ENCODE measurements around the gene ROR2.
"Not testable (repeated sequence)": the region's sequence is repeated elsewhere in the genome, so short reads cannot be mapped to it uniquely, and the experiment has no call there.

ROR2 gene

DNA sequence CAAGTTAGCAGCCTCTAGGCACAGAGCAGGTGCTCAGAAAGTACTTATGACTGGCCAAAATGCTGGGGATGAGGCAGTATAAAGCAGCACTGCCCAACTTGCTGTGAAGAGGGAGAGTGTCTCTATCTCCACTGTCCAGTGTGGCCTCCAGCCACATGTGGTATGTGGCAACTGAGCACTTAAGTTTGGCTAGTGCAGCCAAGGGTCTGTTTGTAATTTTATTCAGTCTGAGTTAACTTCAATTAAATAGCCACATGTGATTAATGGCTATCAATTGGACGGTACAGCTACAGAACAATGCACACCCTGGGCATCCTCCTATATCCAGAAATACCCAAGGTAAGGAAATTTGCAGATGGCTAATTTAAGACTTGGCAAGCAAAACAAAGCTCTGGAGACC is 26.9 kb downstream of the ROR2 start:
- no peak for DNase-seq (ENCODE audit: low read depth)

- DNase-seq (ENCODE audit: low read depth): no peak
Observed at GRCh38 chr9:91921371-91921770, 28.7 kb downstream of the ROR2 start.

GRCh38 chr9:91920630-91921350 is 29.2 kb downstream of the ROR2 start:
- DNase-seq (ENCODE audit: low read depth): no peak

GRCh38 chr9:91919621-91920020 is 30.4 kb downstream of the ROR2 start:
- no peak for DNase-seq (ENCODE audit: low read depth)

- DNase-seq (ENCODE audit: low read depth): no peak
Observed at GRCh38 chr9:91917436-91917835, 32.6 kb downstream of the ROR2 start.

- DNase-seq (ENCODE audit: low read depth): no peak
Observed at GRCh38 chr9:91915524-91916263, 34.3 kb downstream of the ROR2 start.

GRCh38 chr9:91914937-91915336 is 35.1 kb downstream of the ROR2 start:
- no peak for DNase-seq (ENCODE audit: low read depth)

DNA sequence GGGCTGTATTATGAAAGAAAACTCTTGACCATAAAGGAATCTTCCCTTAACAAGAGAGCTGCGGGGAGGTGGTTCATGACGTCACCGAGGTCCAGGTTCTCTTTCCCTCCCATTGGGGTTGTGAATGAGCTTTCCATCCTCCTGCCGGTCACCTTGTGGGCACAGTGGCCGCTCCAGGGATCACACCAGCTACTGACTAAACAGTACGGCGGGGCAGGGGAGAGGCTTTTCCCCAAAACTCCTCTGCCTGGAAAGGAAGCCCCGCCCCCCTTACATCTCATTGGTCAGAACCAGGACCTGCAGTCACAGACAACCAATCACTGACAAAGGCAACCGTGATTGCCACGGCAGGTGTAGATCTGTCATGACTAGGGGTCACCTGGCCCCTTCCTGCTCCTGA is 35.6 kb downstream of the ROR2 start:
- no peak for DNase-seq (ENCODE audit: low read depth)

DNA sequence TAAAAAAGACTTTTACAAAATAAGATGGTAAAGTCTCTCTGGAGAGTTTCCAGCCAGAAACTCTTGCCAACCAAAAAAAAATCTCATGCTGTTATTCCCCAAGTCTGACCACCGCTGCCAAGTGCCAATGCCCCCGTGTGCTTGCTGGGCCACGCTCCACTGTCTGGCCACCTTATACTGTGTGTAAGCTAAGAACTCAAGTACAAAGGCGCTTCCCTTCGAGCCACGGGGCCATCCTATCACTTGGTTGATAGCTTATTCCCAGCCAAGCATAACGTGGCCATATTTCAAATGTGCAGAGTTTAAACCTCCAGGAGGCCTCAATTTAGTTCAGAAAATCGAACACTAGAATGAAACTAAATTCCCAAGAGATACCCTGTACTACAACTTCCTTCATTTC is 36.0 kb downstream of the ROR2 start:
- DNase-seq (ENCODE audit: low read depth): no peak

- DNase-seq (ENCODE audit: low read depth): no peak
Observed at GRCh38 chr9:91913096-91913495, 36.9 kb downstream of the ROR2 start.

DNA sequence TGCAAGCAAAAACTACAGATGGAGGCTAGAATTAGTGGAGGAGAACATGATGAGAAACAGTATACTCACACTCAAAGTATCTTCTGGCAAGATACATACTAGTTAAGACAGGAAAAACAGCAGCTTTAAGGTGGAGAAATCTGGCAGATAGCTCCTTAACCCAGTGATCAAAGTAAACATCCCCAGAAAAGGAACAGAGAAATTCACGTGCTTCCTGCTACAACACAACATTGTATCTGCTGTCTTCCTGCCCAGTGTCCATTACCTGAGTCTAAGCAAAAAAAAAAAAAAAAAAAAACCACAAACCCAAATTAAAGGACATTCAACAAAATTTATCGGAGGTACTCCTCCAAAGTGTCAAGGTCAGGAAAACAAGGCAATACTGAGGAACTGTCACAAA is 38.4 kb downstream of the ROR2 start:
- no peak for DNase-seq (ENCODE audit: low read depth)

GRCh38 chr9:91909256-91909655 is 40.8 kb downstream of the ROR2 start:
- DNase-seq (ENCODE audit: low read depth): not testable (repeated sequence)

- no peak for DNase-seq (ENCODE audit: low read depth)
Observed at GRCh38 chr9:91908746-91909145, 41.3 kb downstream of the ROR2 start.

DNA sequence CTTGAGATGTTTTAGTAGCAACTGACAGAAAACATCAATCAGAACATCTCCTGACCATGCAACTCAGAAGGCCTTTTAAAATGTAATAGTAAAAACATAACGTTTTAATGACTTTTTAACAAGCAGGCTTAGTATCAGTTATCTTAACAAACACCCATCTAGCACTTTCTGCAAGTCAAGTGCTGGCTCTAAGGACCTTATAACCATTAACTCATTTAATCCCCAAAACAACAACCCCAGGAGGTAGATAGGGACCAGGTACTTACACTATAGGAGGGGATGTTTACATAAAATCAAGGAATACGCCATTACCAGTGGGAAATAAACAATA is 41.8 kb downstream of the ROR2 start:
- no peak for DNase-seq (ENCODE audit: low read depth)

DNA sequence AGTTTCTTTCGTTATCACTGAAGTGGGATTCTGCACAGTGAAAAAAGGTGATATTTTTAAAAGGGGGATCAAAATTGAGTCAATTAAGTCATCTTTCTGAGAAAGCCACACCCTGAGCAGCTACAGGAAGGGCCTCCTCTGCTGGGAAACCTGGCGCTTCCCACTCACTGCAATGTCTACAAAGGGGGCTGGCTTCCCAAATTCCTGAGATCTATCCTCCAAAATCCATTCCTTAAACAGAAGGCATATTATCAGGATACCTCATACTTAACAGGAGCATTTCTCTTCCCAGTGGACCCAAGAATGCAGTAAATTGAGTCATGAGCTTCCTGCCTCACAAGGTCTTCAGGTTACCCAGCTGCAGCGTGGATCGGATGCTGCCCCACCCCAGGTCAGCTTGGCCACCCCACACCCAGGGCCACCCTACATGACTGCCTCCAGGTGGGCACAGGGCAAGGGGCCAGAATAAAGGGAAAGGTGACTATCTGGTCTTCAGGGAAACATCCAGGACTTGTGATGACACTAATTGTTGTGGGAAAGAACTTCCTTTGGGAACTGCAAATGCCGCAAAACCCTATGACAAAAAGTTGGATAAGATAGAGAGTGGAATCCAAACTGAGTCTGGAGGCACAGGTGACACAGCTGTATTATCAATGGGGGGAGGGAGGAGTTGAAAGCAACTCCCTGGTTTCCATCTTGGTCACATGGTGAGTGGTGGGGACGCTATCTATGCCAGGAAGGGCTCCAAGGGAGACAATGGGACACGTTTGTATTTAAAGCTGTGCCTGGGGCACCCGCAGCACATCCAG is 42.3 kb downstream of the ROR2 start:
- DNase-seq (ENCODE audit: low read depth): no peak

DNA sequence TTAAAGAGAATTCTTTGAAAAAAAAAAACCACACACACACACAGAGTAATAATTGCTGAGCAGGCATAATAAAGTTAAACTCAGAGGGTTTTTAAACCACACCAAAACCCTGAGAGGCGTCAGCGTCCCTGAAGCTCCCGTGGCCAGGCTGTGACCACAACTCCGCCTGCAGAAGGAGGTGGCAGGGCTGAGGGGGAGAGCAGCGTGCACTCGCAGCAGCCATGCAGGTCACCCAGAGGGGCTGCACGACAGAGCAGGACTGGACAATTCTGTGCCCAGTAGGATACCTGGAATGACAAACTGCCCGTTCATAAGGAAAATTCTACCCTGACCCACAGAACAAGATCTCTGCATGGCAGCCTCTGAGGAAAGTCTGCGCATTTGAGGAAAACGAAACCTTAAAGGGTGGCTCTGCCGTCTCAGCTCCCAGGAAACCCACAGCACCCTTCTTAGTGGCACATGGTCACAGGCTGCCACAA is 44.0 kb downstream of the ROR2 start:
- DNase-seq (ENCODE audit: low read depth): peak; percentile 21

DNA sequence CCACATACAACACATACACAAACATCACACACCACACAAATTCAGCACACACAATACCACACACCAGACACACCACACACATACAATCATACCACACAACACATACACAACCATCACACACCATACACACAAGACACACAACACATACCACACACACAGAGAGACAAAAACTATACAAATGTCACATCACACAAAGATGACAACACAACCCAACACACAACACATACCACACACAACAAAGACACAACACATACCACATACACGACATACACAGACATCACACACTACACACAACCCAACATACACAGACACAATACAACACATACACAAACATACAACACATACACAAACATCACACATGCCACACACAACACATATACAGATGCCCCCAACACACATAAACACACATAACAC is 44.8 kb downstream of the ROR2 start:
- DNase-seq (ENCODE audit: low read depth): no peak

- no peak for DNase-seq (ENCODE audit: low read depth)
Observed at GRCh38 chr9:91904588-91905236, 45.3 kb downstream of the ROR2 start.

DNA sequence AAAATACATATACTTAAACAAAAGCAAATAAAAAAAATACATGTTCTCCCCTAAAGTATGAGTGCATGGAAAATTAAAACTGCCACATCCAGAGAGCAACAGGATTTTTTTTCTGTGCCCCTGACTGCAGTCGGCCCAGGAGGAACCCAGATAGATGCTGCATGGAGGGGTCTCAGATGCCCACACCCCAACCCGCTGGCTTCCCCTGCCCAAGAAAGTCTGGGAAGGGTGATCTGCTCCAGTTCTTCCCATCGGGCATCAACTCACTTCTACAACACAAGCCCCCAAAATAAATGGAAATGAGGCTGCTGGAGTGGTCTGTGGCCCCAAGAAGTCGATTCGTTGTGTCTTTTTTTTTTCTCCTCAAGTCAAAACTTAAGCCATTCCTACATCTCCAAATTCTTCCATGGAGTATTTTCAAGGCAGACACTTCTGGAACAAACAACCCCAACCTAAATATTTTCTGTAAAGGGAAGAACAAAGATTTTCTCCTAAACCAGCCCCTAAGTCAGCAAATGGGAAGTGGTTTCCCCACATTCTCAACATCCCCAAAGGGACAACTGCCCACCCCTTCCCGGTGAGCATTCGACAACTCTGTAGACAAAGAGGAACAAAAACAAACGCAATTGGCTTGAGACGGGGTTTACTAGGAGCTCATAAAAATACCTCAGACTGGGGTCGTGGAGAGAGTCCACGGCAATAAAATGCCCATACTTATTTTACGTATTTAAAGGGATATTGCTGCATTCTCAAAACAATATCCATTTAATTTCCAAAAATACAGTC is 46.7 kb downstream of the ROR2 start:
- DNase-seq (ENCODE audit: low read depth): no peak

- DNase-seq (ENCODE audit: low read depth): no peak
Observed at GRCh38 chr9:91902475-91903125, 47.4 kb downstream of the ROR2 start.

GRCh38 chr9:91900797-91901177 is 49.2 kb downstream of the ROR2 start:
- DNase-seq (ENCODE audit: low read depth): no peak
